Transverse colon (tissue), 3 donors: ENCODE data around the gene GLIPR1.

Source experiments
- CTCF ChIP-seq, 5 experiments: fragments of 200-600 bp in 3 of 5; fragments of 450-650 bp in 2 of 5; sonication (generic) in 3 of 5; IDR thresholded peaks; 1 replicate in 2 of 5; 2 replicates in 3 of 5; pipeline ENCODE4 v1.5.1; 2016 to 2017; ENCODE audit warnings: antibody characterized with exemption in 5 of 5, inconsistent platforms in 3 of 5, mild to moderate bottlenecking in 2 of 5, moderate library complexity in 1 of 5
- EP300 ChIP-seq: sonication (generic); formaldehyde crosslinking; IDR thresholded peaks from one replicate; pipeline ENCODE4 v1.6.1; 2017; ENCODE audit warnings: antibody characterized with exemption, low read depth
- POLR2A ChIP-seq: fragments of 450-650 bp; IDR thresholded peaks from one replicate; pipeline ENCODE4 v1.6.1; 2016; ENCODE audit warnings: antibody characterized with exemption, mild to moderate bottlenecking, moderate library complexity

GRCh38 chr12:75455839-75456238, 24.7 kb upstream of the GLIPR1 start:
- no peak for TF ChIP-seq CTCF (IDR thresholded peaks at IDR 0.05)
- no peak for TF ChIP-seq POLR2A
- no peak for TF ChIP-seq EP300
